Measurements from ENCODE around the gene NEGR1.

Gene NEGR1

GRCh38 chr1:71424536-71424935, 857.8 kb downstream of the NEGR1 start:
- in situ Hi-C loops (cut with HindIII; ENCODE audit: low sequenced_read_pairs), result no loop called here
- no peak for TF ChIP-seq CTCF (IDR thresholded peaks at IDR 0.05; ENCODE audit: low read depth, low read length, missing control alignments)
- H3K4me3 ChIP-seq (ENCODE audit: low read depth, low read length), result no peak overlapping the region
- no peak for DNase-seq (ENCODE audit: low read depth)

GRCh38 chr1:71422221-71422620, 860.1 kb downstream of the NEGR1 start:
- DNase-seq (ENCODE audit: low read depth), result no peak
- in situ Hi-C loops (cut with HindIII; ENCODE audit: low sequenced_read_pairs), result no loop called here
- no peak for TF ChIP-seq CTCF (IDR thresholded peaks at IDR 0.05; ENCODE audit: low read depth, low read length, missing control alignments)
- no peak overlapping the region for H3K4me3 ChIP-seq (ENCODE audit: low read depth, low read length)

- DNase-seq (ENCODE audit: low read depth), result no peak
- no peak for TF ChIP-seq CTCF (IDR thresholded peaks at IDR 0.05; ENCODE audit: low read depth, low read length, missing control alignments)
- in situ Hi-C loops (cut with HindIII; ENCODE audit: low sequenced_read_pairs), result no loop called here
Observed at GRCh38 chr1:71417421-71417820, 864.9 kb downstream of the NEGR1 start.

GRCh38 chr1:71414179-71414578, 868.2 kb downstream of the NEGR1 start:
- TF ChIP-seq CTCF (IDR thresholded peaks at IDR 0.05; ENCODE audit: low read depth, low read length, missing control alignments), result no peak
- in situ Hi-C loops (cut with HindIII; ENCODE audit: low sequenced_read_pairs), result no loop called here
- no peak overlapping the region for H3K4me3 ChIP-seq (ENCODE audit: low read depth, low read length)
- DNase-seq (ENCODE audit: low read depth), result no peak

More at GRCh38 chr1:71417421-71417820, 864.9 kb downstream of the NEGR1 start:
- H3K4me3 ChIP-seq (ENCODE audit: low read depth, low read length), result no peak overlapping the region

- no peak for TF ChIP-seq CTCF (IDR thresholded peaks at IDR 0.05; ENCODE audit: low read depth, low read length, missing control alignments)
- H3K4me3 ChIP-seq (ENCODE audit: low read depth, low read length), result no peak overlapping the region
- in situ Hi-C loops (cut with HindIII; ENCODE audit: low sequenced_read_pairs), result no loop called here
- DNase-seq (ENCODE audit: low read depth), result no peak
Observed at GRCh38 chr1:71413441-71414175, 868.7 kb downstream of the NEGR1 start.

- no peak overlapping the region for H3K4me3 ChIP-seq (ENCODE audit: low read depth, low read length)
- DNase-seq (ENCODE audit: low read depth), result no peak
- no peak for TF ChIP-seq CTCF (IDR thresholded peaks at IDR 0.05; ENCODE audit: low read depth, low read length, missing control alignments)
- in situ Hi-C loops (cut with HindIII; ENCODE audit: low sequenced_read_pairs), result no loop called here
Observed at GRCh38 chr1:71400050-71400449, 882.3 kb downstream of the NEGR1 start.
